Gastrocnemius medialis (tissue), 4 donors: ENCODE results near the gene HS2ST1. TPM values are rescaled to one million over a fixed set of nuclear protein-coding genes. Genes with fewer than 3 reads are reported as not detected.

Experiments
- ATAC-seq, 2 donors: fragments of 150-250 bp; one replicate each; pipeline ENCODE4 v1.9.1; 2016
- DNase-seq, 2 donors: peaks; one replicate each; pipeline ENCODE4 v3.0.0-alpha.2; 2019
- H3K27ac ChIP-seq, 4 donors: fragments of 200-600 bp; sonication (generic); 1 replicate in 1 of 4; 2 replicates in 3 of 4; pipeline ENCODE4 v1.5.1; 2016 to 2018; ENCODE audit warnings: mild to moderate bottlenecking in 2 of 4, moderate library complexity in 1 of 4
- H3K27me3 ChIP-seq, 3 donors: fragments of 200-600 bp; sonication (generic) in 2 of 3; 1 replicate in 1 of 3; 2 replicates in 2 of 3; pipeline versions ENCODE4 v1.5.1 to v1.6.0; 2016 to 2019; ENCODE audit warnings: mild to moderate bottlenecking in 1 of 3, moderate library complexity in 1 of 3
- H3K36me3 ChIP-seq, 2 donors: fragments of 200-600 bp; sonication (generic) in 1 of 2; one replicate each; pipeline ENCODE4 v1.5.1; 2017 to 2018
- H3K4me1 ChIP-seq, 2 donors: fragments of 200-600 bp; sonication (generic) in 1 of 2; one replicate each; pipeline ENCODE4 v1.5.1; 2016 to 2017; ENCODE audit warnings: mild to moderate bottlenecking in 2 of 2
- H3K4me3 ChIP-seq, 4 donors: fragments of 200-600 bp; sonication (generic) in 3 of 4; 1 replicate in 1 of 4; 2 replicates in 3 of 4; pipeline ENCODE4 v1.5.1; 2016 to 2019; ENCODE audit warnings: mild to moderate bottlenecking in 2 of 4
- H3K9me3 ChIP-seq, 3 donors: fragments of 200-600 bp; sonication (generic) in 2 of 3; 1 replicate in 1 of 3; 2 replicates in 2 of 3; pipeline ENCODE4 v1.5.1; 2016 to 2019
- CTCF ChIP-seq, 5 experiments: fragments of 450-650 bp in 3 of 5; fragments of 200-600 bp in 2 of 5; sonication (generic) in 2 of 5; IDR thresholded peaks in 4 of 5; conservative IDR thresholded peaks in 1 of 5; 1 replicate in 4 of 5; 2 replicates in 1 of 5; pipeline ENCODE4 v1.5.1; 2016 to 2019; ENCODE audit warnings: antibody characterized with exemption in 5 of 5, mild to moderate bottlenecking in 3 of 5, moderate library complexity in 3 of 5
- POLR2A ChIP-seq, 2 donors: fragments of 450-650 bp; IDR thresholded peaks; one replicate each; pipeline ENCODE4 v1.6.1; 2017; ENCODE audit warnings: antibody characterized with exemption in 2 of 2, mild to moderate bottlenecking in 2 of 2, moderate library complexity in 2 of 2
- in situ Hi-C, 4 donors: fragments of 200-750 bp; cut with MboI; loops; one replicate each; pipeline versions ENCODE4 v1.15.0 to v1.8.0; 2017; ENCODE audit warnings: low sequenced_read_pairs in 4 of 4
- intact Hi-C: fragments of 100-400 bp; cut with DNase I; formaldehyde crosslinking; loops from one replicate; pipeline ENCODE4 v1.15.1; 2023; ENCODE audit warnings: low total_unique reads
- total RNA-seq, 4 donors: library from RNA; depleted of rRNA; stranded (reverse); fragments of >200 nt; gene quantifications; one replicate each; pipeline versions ENCODE4 v1.1.0 to v1.2.3, GENCODE V29; 2016

HS2ST1 gene
- total RNA-seq, 4 donors from 2014 or later, result 4.1 to 8.2 (median 6.8) TPM

DNA sequence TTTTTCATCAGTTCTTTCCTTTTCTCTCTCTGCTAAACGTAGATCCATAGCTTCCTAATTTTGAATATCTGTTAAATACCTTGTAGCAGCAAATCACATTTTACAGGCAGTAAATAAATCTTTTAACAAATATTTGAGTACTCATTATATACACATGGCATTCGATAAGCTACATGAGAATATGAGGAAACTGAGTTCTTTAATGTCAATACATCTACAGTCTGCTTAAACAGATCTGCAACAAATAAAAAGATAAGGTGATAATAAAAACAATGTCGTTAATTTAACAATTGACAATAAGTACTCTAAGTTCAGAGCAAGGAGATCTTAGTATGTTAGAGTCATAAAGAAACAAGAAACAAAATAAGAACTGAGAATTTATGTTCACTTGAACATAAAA lies 43.4 kb upstream of the HS2ST1 start:
- in situ Hi-C loops (no loop called here), intact Hi-C loops (no loop called here)
- no peak for ATAC-seq

GRCh38 chr1:86872086-86872485 lies 42.3 kb upstream of the HS2ST1 start:
- intact Hi-C loops, result no loop called here

More for the DNA sequence above, 43.4 kb upstream of the HS2ST1 start:
- DNase-seq, result no peak
- peaks cover 0 to 11% of the 10 kb centered on the region in 2 donors for H3K4me1 ChIP-seq
- TF ChIP-seq POLR2A (IDR thresholded peaks at IDR 0.05) (no peak), CTCF (IDR thresholded peaks at IDR 0.05 in 4 of 5, conservative IDR thresholded peaks at IDR 0.05 in 1 of 5) (no peak)
- no peaks in the 10 kb centered on the region for H3K36me3 ChIP-seq
- no peaks in the 10 kb centered on the region for H3K9me3 ChIP-seq
- H3K27me3 ChIP-seq, result no peaks in the 10 kb centered on the region
- H3K4me3 ChIP-seq, result no peak overlapping the region
- no peak overlapping the region for H3K27ac ChIP-seq

DNA sequence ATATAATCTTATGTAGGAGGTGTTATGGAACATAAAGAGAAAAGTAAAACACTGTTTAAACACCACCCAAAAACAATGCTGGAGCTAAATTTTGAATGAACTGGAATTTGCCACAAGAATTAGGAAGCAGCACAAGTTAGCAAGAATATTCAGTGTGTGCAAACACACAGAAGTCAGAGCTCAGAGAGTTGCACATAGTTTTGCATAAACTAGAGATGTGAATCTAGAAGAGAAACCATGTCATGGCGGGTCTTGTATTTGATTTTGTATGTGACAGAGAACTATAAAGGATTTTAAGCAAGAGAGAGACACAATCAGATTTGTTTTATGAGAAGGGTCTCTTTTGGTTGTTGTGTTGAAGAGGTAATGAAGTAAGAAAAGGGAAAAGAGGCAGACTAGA lies 38.7 kb upstream of the HS2ST1 start:
- in situ Hi-C loops, result no loop called here
- TF ChIP-seq CTCF (IDR thresholded peaks at IDR 0.05 in 4 of 5, conservative IDR thresholded peaks at IDR 0.05 in 1 of 5) (no peak), POLR2A (IDR thresholded peaks at IDR 0.05) (no peak)
- no peak for ATAC-seq

More at GRCh38 chr1:86872086-86872485, 42.3 kb upstream of the HS2ST1 start:
- in situ Hi-C loops, result no loop called here
- Histone ChIP-seq H3K4me3 (no peak overlapping the region), H3K4me1 (peaks cover 0 to 11% of the 10 kb centered on the region in 2 donors), H3K36me3 (peaks cover 0 to 8% of the 10 kb centered on the region in 2 donors), H3K27ac (no peak overlapping the region), H3K9me3 (no peaks in the 10 kb centered on the region), H3K27me3 (no peaks in the 10 kb centered on the region)
- no peak for ATAC-seq
- TF ChIP-seq POLR2A (IDR thresholded peaks at IDR 0.05), result no peak
- no peak for TF ChIP-seq CTCF (IDR thresholded peaks at IDR 0.05 in 4 of 5, conservative IDR thresholded peaks at IDR 0.05 in 1 of 5)
- no peak for DNase-seq

GRCh38 chr1:86887479-86888162 lies 26.8 kb upstream of the HS2ST1 start:
- no peaks in the 10 kb centered on the region for H3K27me3 ChIP-seq
- H3K4me1 ChIP-seq, result no peaks in the 10 kb centered on the region
- in situ Hi-C loops (no loop called here), intact Hi-C loops (no loop called here)
- TF ChIP-seq POLR2A (IDR thresholded peaks at IDR 0.05) (no peak), CTCF (IDR thresholded peaks at IDR 0.05 in 4 of 5, conservative IDR thresholded peaks at IDR 0.05 in 1 of 5) (no peak)
- H3K36me3 ChIP-seq, result no peaks in the 10 kb centered on the region
- DNase-seq, result no peak
- ATAC-seq, result no peak
- H3K27ac ChIP-seq, result no peak overlapping the region
- H3K9me3 ChIP-seq, result no peaks in the 10 kb centered on the region
- H3K4me3 ChIP-seq, result no peak overlapping the region

More for the DNA sequence above, 38.7 kb upstream of the HS2ST1 start:
- DNase-seq, result no peak
- Histone ChIP-seq H3K36me3 (peaks cover 0 to 13% of the 10 kb centered on the region in 2 donors), H3K27me3 (no peaks in the 10 kb centered on the region), H3K4me3 (no peak overlapping the region), H3K27ac (no peak overlapping the region), H3K4me1 (no peaks in the 10 kb centered on the region), H3K9me3 (no peaks in the 10 kb centered on the region)
- intact Hi-C loops, result loop anchor here (2.0 kb wide), 1 partner anchor 63 kb away; no protein-coding TSS in a partner anchor
